Activated gamma-delta T cell treated with anti-CD3 and anti-CD28 coated beads, Interleukin-2, amount 50 U/mL, for 16 hours (primary cell): Measurements from ENCODE around the gene SORL1.

ENCODE experiments used
- DNase-seq: peaks from one replicate; pipeline ENCODE4 v3.0.0-alpha.2; 2020; ENCODE audit warnings: low read depth

SORL1 gene

GRCh38 chr11:121426476-121427399 is 25.4 kb upstream of the SORL1 start:
- DNase-seq = peak; percentile 23

- DNase-seq = no peak
These were observed 24.7 kb upstream of the SORL1 start for GRCh38 chr11:121427400-121427744.

DNA sequence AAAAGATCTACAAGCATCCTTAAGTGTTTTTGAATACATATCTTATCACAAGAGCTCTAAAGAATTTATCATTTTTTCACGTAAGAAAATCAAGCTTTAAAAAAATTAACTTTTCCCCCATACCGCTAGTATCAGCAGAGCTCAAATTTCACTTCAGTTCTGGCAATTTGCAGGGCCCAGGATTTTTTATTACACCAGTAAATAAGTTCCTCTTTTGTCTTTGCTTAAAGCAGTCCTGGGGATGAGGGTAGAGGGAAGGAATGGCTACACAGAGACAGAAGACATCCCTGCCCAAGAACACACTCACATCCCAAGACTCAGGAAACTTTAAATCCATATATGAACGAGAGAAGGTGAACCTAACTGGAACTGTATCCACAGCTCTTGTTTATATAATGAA is 22.6 kb upstream of the SORL1 start:
- no peak for DNase-seq

DNA sequence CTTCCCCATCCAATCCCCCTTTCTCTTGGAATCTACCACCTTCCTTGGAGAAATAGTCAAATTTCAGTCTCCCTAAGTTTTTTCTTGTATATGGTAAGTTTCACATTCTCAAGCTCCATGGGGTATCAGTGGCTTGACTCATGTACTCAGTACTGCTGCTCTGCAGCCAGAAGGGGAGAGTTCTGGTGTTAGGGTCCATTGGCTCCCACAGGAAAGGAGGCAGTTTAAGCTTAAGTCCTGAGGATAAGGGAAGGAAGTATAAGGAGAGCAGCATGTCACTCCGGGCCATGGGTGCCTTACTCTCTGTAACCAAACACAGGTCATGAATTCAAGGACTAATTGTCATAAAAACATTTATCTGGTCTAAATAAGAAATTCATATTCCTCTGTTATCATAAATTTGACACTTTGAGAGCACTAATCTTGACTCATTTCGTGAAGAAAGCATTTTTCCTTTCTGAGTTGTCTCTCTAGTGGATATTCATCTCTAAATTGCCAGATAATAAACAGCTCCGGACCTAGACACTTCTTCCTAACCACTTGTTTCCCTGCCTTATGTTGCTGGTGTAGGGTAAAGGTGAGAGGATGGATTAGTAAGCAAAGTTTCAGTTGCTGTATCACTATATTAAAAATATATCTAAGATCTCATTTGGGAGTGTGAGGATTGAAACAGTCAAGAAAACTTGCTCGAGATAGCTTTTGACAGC is 20.1 kb upstream of the SORL1 start:
- DNase-seq = no peak

DNA sequence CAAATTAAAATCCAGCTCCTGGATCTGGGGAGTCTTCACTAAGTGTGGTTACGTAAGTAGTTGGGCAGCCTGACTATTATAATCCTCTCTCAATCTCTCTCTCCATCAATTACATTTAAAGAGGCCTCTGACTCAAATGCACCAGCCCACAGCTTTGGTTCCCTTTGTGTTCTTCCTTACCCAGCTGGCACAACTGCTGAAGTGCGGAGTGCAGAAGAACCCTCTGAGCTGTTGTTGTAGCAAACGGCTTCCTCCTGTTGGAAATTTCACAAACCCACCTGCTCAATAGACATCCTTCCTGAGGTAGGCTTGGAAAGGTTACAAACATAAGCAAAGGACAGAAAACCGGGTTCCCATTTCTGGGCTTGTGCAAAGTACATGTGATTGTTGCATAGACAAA is 17.0 kb upstream of the SORL1 start:
- DNase-seq = no peak

GRCh38 chr11:121435551-121436511 is 16.3 kb upstream of the SORL1 start:
- no peak for DNase-seq

GRCh38 chr11:121437018-121437685 is 15.0 kb upstream of the SORL1 start:
- DNase-seq = no peak

DNA sequence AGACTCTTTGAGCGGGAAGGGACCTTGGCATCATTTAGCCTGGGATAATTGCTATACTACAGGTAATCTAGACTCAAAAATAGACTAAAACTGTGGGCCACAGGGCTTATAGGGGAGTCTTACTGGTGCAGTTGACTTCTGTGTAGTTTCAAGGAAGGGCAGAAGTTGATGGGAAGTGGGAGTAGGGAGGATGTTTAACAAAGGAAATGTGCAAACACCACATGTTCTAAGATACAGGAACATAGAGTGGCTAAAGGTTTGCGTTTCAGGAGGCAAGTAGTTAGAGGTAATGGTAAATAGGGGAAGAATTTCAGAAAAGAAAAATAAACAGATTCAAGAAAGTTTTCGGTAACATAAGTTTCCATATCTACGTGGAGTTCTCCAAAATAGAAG is 14.4 kb upstream of the SORL1 start:
- DNase-seq = no peak

DNA sequence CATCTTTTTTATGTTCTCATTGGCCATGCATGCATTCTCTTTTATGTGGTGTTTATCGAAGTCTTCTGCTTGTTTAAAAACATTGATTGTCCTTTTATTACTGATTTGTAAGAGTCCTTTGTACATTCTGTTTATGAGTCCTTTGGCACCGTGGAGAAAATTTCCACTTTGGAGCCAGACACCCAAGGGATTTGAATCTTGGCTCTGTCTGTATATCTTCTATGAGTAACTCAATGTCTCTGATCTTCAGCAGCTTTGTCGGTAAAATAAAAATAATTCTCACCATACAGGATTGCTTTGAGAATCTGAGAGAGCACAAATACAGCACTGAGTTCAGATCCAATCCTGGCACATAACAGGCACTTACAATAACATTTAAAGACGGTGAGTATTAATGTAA is 12.8 kb upstream of the SORL1 start:
- no peak for DNase-seq

DNA sequence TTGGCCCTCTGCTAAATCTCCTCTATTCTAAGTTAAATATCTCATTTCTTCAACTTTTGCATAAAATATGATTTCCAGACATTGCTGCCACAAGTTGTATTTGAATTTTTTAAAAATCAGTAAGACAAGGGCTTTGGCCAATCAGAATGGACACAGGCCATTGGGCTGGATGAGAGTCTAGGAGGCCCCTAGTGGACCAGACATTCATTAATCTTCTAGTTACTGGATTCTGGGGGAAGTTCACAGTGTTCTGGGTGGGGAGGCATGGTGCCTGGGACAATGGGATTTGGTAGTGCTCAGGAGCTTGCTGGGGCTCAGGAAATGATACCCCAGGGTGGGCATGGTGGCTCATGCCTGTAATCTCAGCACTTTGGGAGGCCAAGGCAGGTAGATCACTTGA is 12.4 kb upstream of the SORL1 start:
- DNase-seq = no peak

- no peak for DNase-seq
These were observed 10.6 kb upstream of the SORL1 start for GRCh38 chr11:121441521-121441920.

DNA sequence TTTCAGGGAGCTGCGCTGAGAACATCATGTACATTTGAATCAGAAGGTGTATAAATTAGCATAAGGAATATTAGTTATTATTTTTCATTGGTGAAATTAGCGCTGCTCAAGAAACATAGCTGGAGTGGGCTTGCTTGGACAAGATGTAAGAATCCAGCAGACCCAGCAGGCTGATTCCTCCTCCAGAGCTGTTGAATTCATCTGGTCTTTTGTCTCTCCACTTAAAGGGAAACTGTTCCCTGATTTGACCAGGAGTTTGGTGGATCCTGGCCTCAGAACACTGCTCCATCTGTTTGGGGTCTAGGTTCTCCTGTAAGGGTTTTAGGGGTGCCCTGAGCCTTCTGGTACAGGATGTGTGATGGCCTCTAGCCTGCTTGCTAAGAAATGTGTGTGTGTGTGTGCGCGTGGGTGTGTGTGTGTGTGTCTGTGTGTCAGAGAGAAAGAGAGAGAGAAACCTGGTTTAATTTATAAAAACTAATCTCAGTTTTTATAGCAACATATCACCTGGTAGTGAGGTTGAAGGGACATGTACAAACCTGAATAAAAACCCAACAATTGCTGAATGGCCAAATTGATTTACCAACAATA is 8.3 kb upstream of the SORL1 start:
- no peak for DNase-seq

DNA sequence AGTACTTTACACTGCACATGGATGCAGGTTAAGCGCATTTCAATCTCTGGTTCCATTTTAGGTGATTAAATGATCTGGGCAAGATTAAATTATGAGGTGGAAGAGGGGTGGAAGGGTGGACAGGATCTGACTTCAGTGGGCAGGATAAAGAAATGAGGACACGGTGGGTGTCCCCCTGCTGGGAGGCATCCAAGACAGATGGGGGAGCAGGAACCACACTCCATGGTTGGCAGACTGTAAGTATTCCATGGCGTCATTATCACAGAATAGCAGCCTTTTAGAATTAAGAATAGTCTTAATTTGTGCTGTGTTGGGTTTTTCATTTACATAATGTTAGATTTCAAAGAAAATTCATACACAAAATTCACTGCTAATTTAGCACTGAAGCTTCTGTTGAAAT is 7.6 kb upstream of the SORL1 start:
- no peak for DNase-seq

- DNase-seq = no peak
These were observed 6.9 kb upstream of the SORL1 start for GRCh38 chr11:121445071-121445768.

DNA sequence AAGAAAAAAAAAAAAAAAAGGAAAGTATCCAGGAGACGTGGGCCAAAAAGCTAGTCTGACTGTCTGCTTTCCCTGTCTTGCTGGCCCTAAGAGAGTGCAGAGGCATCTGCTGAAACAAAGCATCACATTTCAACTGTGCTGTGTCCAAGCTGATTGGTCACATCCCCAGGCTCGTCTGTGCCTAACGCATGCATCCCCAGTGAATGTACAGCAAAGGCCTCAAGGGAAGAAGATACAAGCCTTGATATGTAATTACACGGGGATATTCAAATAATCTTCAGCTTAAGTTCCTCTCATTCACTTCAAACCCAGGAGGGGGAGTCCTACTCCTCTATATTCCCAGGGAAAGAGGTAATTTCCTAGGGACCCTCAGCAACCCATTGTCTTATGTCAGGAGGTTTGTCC is 5.4 kb upstream of the SORL1 start:
- no peak for DNase-seq

- no peak for DNase-seq
These were observed 4.1 kb upstream of the SORL1 start for GRCh38 chr11:121448011-121448410.

- DNase-seq = no peak
These were observed 3.6 kb upstream of the SORL1 start for GRCh38 chr11:121448431-121448941.

DNA sequence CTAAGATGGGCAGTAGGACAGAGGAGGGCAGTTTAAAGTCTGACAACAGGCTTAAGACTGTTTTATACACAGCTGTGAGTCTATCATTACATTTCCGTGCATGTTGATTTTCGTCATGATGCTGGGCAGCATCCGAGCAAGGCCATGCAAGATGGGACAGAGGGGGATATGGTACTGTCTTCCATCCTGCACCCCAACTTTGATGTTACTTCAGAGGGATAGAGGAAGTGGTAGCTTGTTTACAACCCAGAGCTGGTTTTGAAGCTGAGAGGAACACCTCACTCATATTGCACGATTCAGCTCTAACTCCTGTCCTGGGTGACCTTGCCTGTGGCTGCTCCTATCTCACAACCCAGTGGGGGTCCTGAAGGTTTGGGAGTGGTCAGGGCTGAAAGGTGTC is 3.0 kb upstream of the SORL1 start:
- no peak for DNase-seq

DNA sequence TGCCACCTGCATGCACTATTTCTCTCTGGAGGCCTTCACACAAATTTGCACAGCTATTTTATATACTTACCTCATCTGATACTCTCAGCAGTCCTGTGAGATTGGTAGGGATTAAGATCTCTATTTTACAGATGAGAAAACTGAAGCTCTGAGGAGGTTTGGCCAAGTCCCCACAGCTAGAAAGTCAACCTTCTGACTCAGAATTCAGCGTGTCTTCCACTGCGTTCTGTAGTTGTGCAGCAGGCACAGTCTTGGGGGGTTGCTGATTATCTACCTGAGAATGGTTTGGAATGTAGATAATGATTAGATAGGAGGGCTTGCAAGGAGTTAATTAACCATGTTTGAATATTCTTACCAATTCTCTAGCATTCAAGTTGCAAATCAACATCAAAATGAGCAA is 2.5 kb upstream of the SORL1 start:
- no peak for DNase-seq

DNA sequence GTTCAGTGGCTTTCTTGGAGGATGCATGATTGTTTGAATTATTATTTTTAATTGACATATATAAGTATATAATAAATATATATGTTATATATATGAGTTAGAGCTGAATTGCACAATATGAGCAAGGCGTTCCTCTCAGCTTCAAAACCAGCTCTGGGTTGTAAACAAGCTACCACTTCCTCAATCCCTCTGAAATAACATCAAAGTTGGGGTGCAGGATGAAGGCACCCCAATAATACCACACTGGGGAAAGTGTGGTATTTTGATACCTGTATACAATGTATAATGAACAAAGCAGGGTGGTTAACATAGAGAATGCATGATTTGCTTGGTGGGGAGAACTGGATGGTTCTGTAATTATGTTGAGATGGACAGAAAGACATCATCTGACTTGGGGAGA is 1.7 kb upstream of the SORL1 start:
- no peak for DNase-seq
